ENCODE results near the gene AEN. TPM values are rescaled to one million over a fixed set of nuclear protein-coding genes. Genes with fewer than 3 reads are reported as not detected.

Gene AEN
- total and polyA plus RNA-seq, 2 experiments from 2014 or later, result 22.3 to 35.9 TPM

DNA sequence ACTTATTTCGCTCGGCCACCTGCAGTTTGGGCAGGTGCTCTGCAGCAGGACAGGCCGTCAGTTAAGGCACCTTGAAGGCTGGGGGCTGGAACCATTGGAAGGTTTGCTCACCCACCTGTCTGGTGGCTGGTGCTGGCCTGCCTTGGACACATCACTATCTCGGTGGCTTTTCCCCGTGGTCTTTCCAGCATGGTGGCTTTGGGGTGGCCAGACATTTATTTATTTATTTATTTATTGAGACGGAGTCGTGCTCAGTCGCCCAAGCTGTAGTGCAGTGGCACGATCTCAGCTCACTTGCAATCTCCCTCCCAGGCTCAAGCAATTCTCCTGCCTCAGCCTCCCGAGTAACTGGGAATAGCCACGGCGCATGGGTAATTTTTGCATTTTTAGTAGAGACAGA, 29.4 kb downstream of the AEN start:
- in situ Hi-C loops (cut with MboI), result loop anchor here (25.0 kb wide), 2 partner anchors 362 to 537 kb away; no protein-coding TSS in a partner anchor
- H2AFZ ChIP-seq, result no peak overlapping the region
- no peak overlapping the region for H3K4me2 ChIP-seq (ENCODE audit: unreplicated experiment)
- H3K4me1 ChIP-seq (ENCODE audit: insufficient read depth), result peaks cover 8% of the 10 kb centered on the region; the same call in 1 of the 2 replicates
- WGBS, 2 experiments (ENCODE audit: low coverage in 1 of 2, low lambda C conversion rate in 2 of 2, missing lambda C conversion rate in 2 of 2), result 97 to 98% methylated on average over 12 of the region's 12 CpGs
- no peaks in the 10 kb centered on the region for H3K9me3 ChIP-seq (ENCODE audit: low read depth)
- no peaks in the 10 kb centered on the region for H3K79me2 ChIP-seq (ENCODE audit: insufficient read depth)
- no peaks in the 10 kb centered on the region for H3K27me3 ChIP-seq (replicated peaks; ENCODE audit: insufficient read depth)
- no peak overlapping the region for H3K27ac ChIP-seq
- no peaks in the 10 kb centered on the region for H3K36me3 ChIP-seq (ENCODE audit: low read depth)
- no peaks in the 10 kb centered on the region for H4K20me1 ChIP-seq (ENCODE audit: insufficient read depth)
- no peak for DNase-seq
- TF ChIP-seq EZH2 (IDR thresholded peaks at IDR 0.05; ENCODE audit: insufficient read depth, poor library complexity, severe bottlenecking) (no peak), EZH2phosphoT487 (IDR thresholded peaks at IDR 0.05; ENCODE audit: insufficient read depth, low read depth) (no peak)
- H3K9ac ChIP-seq, result no peak overlapping the region
- no peak overlapping the region for H3K4me3 ChIP-seq
- no peaks in the 10 kb centered on the region for H3F3A ChIP-seq (ENCODE audit: insufficient read depth)
- H3K9me2 ChIP-seq (ENCODE audit: insufficient read depth), result no peaks in the 10 kb centered on the region

DNA sequence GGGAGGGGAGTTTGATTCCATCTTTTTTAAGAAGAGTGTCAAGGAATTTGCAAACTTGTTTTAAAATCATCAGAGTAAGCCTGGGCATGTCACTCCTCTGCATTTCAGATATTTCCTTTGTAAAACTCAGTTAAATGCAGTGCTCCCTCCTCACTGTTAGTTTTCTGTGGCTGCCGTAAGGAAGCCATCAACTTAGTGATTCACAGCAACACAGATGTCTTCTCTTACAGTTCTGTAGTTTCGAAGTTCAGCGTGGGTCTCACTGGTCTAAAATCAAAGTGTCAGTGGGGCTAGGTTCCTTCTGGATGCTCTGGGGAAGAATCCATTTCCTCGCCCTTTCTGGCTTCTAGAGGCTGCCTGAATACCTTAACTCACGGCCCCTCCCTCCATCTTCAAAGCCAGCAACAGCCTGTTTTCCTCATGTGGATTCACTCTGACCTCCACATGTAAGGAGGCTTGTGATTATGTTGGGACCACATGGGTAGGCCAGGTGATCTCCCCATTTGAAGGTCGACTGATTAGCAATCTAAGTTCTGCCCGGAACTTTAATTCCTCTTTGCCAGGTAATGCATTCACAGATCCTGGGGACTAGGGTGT, 30.1 kb downstream of the AEN start:
- Histone ChIP-seq H3K9me2 (ENCODE audit: insufficient read depth) (no peaks in the 10 kb centered on the region), H3K27me3 (replicated peaks; ENCODE audit: insufficient read depth) (no peaks in the 10 kb centered on the region), H3K9ac (no peak overlapping the region), H3K27ac (no peak overlapping the region), H3K36me3 (ENCODE audit: low read depth) (no peaks in the 10 kb centered on the region), H2AFZ (no peak overlapping the region), H3F3A (ENCODE audit: insufficient read depth) (no peaks in the 10 kb centered on the region), H4K20me1 (ENCODE audit: insufficient read depth) (no peaks in the 10 kb centered on the region), H3K4me2 (ENCODE audit: unreplicated experiment) (no peak overlapping the region), H3K4me1 (ENCODE audit: insufficient read depth) (peaks cover 8% of the 10 kb centered on the region; the same call in 1 of the 2 replicates), H3K79me2 (ENCODE audit: insufficient read depth) (no peaks in the 10 kb centered on the region), H3K9me3 (ENCODE audit: low read depth) (no peaks in the 10 kb centered on the region), H3K4me3 (no peak overlapping the region)
- WGBS, 2 experiments (ENCODE audit: low coverage in 1 of 2, low lambda C conversion rate in 2 of 2, missing lambda C conversion rate in 2 of 2), result 77 to 78% methylated on average over 7 of the region's 7 CpGs
- in situ Hi-C loops (cut with MboI), result loop anchor here (25.0 kb wide), 2 partner anchors 361 to 536 kb away; no protein-coding TSS in a partner anchor
- TF ChIP-seq EZH2 (IDR thresholded peaks at IDR 0.05; ENCODE audit: insufficient read depth, poor library complexity, severe bottlenecking) (no peak), EZH2phosphoT487 (IDR thresholded peaks at IDR 0.05; ENCODE audit: insufficient read depth, low read depth) (no peak)
- no peak for DNase-seq

DNA sequence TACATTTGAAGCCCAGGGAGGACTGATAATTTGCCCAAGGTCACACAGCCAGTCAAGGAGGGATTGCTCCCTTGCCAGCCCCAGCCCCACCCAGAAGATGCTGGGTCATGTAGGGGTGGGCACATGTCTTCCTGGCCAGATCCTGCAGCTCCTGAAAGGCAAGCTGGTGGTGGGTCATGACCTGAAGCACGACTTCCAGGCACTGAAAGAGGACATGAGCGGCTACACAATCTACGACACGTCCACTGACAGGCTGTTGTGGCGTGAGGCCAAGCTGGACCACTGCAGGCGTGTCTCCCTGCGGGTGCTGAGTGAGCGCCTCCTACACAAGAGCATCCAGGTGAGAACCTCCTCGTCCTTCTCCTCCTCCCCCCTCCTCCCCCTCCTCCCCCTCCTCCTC, 30.8 kb downstream of the AEN start:
- H3K9me2 ChIP-seq (ENCODE audit: insufficient read depth), result no peaks in the 10 kb centered on the region
- H3K4me3 ChIP-seq, result no peak overlapping the region
- TF ChIP-seq EZH2 (IDR thresholded peaks at IDR 0.05; ENCODE audit: insufficient read depth, poor library complexity, severe bottlenecking) (no peak), EZH2phosphoT487 (IDR thresholded peaks at IDR 0.05; ENCODE audit: insufficient read depth, low read depth) (no peak)
- H3K36me3 ChIP-seq (ENCODE audit: low read depth), result no peaks in the 10 kb centered on the region
- WGBS, 2 experiments (ENCODE audit: low coverage in 1 of 2, low lambda C conversion rate in 2 of 2, missing lambda C conversion rate in 2 of 2), result 88 to 94% methylated on average over 7 to 9 of the region's 9 CpGs
- no peaks in the 10 kb centered on the region for H3K9me3 ChIP-seq (ENCODE audit: low read depth)
- H4K20me1 ChIP-seq (ENCODE audit: insufficient read depth), result no peaks in the 10 kb centered on the region
- no peak overlapping the region for H3K27ac ChIP-seq
- H3K4me2 ChIP-seq (ENCODE audit: unreplicated experiment), result no peak overlapping the region
- H3F3A ChIP-seq (ENCODE audit: insufficient read depth), result no peaks in the 10 kb centered on the region
- no peaks in the 10 kb centered on the region for H3K27me3 ChIP-seq (replicated peaks; ENCODE audit: insufficient read depth)
- DNase-seq, result no peak
- no peak overlapping the region for H3K9ac ChIP-seq
- in situ Hi-C loops (cut with MboI), result loop anchor here (25.0 kb wide), 2 partner anchors 360 to 535 kb away; no protein-coding TSS in a partner anchor
- no peaks in the 10 kb centered on the region for H3K79me2 ChIP-seq (ENCODE audit: insufficient read depth)
- H3K4me1 ChIP-seq (ENCODE audit: insufficient read depth), result peaks cover 8% of the 10 kb centered on the region; the same call in 1 of the 2 replicates
- no peak overlapping the region for H2AFZ ChIP-seq

DNA sequence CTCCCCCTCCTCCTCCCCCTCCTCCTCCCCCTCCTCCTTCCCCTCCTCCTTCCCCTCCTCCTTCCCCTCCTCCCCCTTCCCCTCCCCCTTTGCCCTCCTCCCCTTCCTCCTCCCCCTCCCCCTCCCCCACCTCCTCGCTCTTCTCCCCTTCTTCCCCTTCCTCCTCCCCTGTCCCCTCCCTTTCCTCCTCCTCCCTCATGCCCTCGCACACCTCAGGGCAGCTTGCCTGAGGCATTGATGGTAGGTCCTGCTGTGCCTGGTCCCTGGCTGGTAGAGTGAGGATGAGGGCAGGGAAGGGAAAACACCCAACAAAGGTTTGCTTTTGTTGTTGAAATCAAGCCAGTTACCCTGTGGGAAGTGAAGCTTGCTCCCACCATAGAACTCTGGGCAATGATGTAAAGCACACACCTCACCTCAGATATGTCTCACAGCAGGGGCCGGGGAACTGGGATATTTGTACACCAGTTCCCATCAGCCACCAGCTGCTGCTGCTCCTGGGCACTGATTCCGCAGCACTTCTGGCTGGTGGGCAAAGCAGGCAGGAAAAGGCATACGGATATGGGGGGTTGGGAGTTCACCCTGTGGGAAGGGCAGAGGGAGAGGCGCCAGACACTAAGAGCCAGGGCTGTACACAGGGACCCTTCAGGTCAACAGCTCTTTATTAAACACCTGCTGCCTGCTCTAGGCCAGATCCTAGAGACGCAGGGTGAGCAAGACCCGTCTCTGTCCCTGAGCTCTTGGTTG, 31.5 kb downstream of the AEN start:
- no peaks in the 10 kb centered on the region for H3K79me2 ChIP-seq (ENCODE audit: insufficient read depth)
- no peak for DNase-seq
- no peaks in the 10 kb centered on the region for H3K9me2 ChIP-seq (ENCODE audit: insufficient read depth)
- no peaks in the 10 kb centered on the region for H4K20me1 ChIP-seq (ENCODE audit: insufficient read depth)
- no peak overlapping the region for H2AFZ ChIP-seq
- no peak overlapping the region for H3K9ac ChIP-seq
- H3K27me3 ChIP-seq (replicated peaks; ENCODE audit: insufficient read depth), result no peaks in the 10 kb centered on the region
- no peaks in the 10 kb centered on the region for H3F3A ChIP-seq (ENCODE audit: insufficient read depth)
- no peak overlapping the region for H3K4me2 ChIP-seq (ENCODE audit: unreplicated experiment)
- H3K4me1 ChIP-seq (ENCODE audit: insufficient read depth), result peaks cover 8% of the 10 kb centered on the region; the same call in 1 of the 2 replicates
- no peak overlapping the region for H3K27ac ChIP-seq
- TF ChIP-seq EZH2 (IDR thresholded peaks at IDR 0.05; ENCODE audit: insufficient read depth, poor library complexity, severe bottlenecking), result no peak
- no peak for TF ChIP-seq EZH2phosphoT487 (IDR thresholded peaks at IDR 0.05; ENCODE audit: insufficient read depth, low read depth)
- no peak overlapping the region for H3K4me3 ChIP-seq
- in situ Hi-C loops (cut with MboI), result loop anchor here (25.0 kb wide), 2 partner anchors 360 to 535 kb away; no protein-coding TSS in a partner anchor
- no peaks in the 10 kb centered on the region for H3K9me3 ChIP-seq (ENCODE audit: low read depth)
- WGBS, 2 experiments (ENCODE audit: low coverage in 1 of 2, low lambda C conversion rate in 2 of 2, missing lambda C conversion rate in 2 of 2), result 68 to 76% methylated on average over 7 to 8 of the region's 8 CpGs
- no peaks in the 10 kb centered on the region for H3K36me3 ChIP-seq (ENCODE audit: low read depth)

Data from GM23248 (cell line).